Stomach smooth muscle (tissue), 2 donors: Measurements from ENCODE around the gene ST3GAL6.
A peak's percentile ranks its signal among the peaks of the same experiment; 100 is the strongest.

Experiments
- H3K27ac ChIP-seq: one replicate; pipeline ENCODE4 v1.7.0; 2013; ENCODE audit warnings: mild to moderate bottlenecking, low read length, inconsistent platforms
- H3K27me3 ChIP-seq, 2 donors: one replicate each; pipeline ENCODE4 v1.7.0; 2013; ENCODE audit warnings: low read length in 2 of 2; ENCODE audit not compliant: insufficient read depth in 2 of 2, control insufficient read depth in 1 of 2
- H3K36me3 ChIP-seq, 2 donors: one replicate each; pipeline ENCODE4 v1.7.0; 2013; ENCODE audit warnings: low read length in 2 of 2; ENCODE audit not compliant: control insufficient read depth in 2 of 2, insufficient read depth in 2 of 2
- H3K4me1 ChIP-seq: one replicate; pipeline ENCODE4 v1.7.0; 2013; ENCODE audit warnings: low read length; ENCODE audit not compliant: control insufficient read depth, insufficient read depth
- H3K4me3 ChIP-seq, 2 donors: one replicate each; pipeline ENCODE4 v1.7.0; 2013; ENCODE audit warnings: low read length in 2 of 2
- H3K9ac ChIP-seq, 2 donors: one replicate each; pipeline ENCODE4 v1.7.0; 2013; ENCODE audit warnings: low read length in 2 of 2, mild to moderate bottlenecking in 1 of 2
- H3K9me3 ChIP-seq, 2 donors: one replicate each; pipeline ENCODE4 v1.7.0; 2013; ENCODE audit warnings: low read length in 2 of 2; ENCODE audit not compliant: control insufficient read depth in 2 of 2
- donor health status: healthy.
- donor health status: Pancreatic carcinoma.

The ST3GAL6 gene

DNA sequence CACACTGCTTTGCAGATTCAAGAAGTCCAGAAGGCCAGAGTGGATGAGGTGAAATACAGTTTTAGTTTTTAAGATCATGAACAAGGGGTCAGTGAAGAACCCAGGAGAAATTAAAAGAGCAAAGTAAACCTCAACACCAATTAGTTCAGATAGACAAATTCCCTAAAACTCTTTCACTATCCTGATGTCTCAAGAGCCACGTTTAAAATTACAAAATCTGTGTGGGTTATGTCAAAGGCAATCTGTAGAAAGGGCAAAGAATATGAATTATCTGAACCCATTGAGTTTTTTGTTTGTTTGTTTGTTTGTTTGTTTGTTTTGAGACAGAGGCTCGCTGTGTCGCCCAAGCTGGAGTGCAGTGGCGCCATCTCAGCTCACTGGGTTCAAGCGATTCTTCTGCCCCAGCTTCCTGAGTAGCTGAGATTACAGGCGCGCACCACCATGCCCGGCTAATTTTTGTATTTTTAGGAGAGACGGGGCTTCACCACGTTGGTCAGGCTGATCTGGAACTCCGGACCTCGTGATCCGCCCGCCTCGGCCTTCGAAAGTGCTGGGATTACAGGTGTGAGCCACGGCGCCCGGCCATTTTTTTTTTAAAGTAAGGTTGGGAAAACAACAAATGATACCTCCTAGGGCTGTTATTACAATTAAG lies 32.1 kb upstream of the ST3GAL6 start:
- Histone ChIP-seq H3K4me3 (no peak overlapping the region), H3K36me3 (no peaks in the 10 kb centered on the region), H3K9me3 (no peaks in the 10 kb centered on the region), H3K27ac (no peak overlapping the region), H3K9ac (no peak overlapping the region), H3K27me3 (no peaks in the 10 kb centered on the region), H3K4me1 (peaks cover 11% of the 10 kb centered on the region)

DNA sequence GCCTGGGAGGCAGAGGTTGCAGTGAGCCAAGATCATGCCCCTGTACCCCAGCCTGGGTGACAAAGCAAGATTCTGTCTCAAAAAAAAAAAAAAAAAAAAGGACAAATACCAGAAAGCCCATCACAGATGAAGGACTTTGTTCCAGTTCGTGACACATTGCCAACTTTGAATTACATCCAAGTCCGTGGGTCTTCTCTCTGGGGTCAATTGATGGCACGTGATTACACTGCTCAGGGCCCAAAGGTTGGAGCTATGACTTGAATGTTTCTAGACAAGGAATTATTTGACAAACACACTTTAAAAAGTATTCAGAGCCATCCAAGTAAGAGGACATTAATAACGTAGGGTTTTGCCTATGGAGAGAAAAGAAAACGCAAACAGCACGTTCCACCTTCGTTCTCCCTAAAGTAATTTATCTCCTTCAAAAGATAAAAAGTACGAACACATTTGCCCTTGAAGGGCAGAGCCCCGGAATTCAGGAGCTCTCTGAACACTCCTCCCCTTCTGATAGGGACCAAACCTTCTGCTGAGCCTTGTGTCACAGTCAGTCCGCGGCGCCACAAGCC lies 31.3 kb upstream of the ST3GAL6 start:
- no peak overlapping the region for H3K27ac ChIP-seq
- peak overlapping the region; percentile 21 to 51 for H3K9ac ChIP-seq
- H3K4me1 ChIP-seq, result peaks cover 11% of the 10 kb centered on the region
- no peaks in the 10 kb centered on the region for H3K36me3 ChIP-seq
- no peaks in the 10 kb centered on the region for H3K27me3 ChIP-seq
- H3K4me3 ChIP-seq, result peak overlapping the region; percentile 72 to 86
- no peaks in the 10 kb centered on the region for H3K9me3 ChIP-seq

DNA sequence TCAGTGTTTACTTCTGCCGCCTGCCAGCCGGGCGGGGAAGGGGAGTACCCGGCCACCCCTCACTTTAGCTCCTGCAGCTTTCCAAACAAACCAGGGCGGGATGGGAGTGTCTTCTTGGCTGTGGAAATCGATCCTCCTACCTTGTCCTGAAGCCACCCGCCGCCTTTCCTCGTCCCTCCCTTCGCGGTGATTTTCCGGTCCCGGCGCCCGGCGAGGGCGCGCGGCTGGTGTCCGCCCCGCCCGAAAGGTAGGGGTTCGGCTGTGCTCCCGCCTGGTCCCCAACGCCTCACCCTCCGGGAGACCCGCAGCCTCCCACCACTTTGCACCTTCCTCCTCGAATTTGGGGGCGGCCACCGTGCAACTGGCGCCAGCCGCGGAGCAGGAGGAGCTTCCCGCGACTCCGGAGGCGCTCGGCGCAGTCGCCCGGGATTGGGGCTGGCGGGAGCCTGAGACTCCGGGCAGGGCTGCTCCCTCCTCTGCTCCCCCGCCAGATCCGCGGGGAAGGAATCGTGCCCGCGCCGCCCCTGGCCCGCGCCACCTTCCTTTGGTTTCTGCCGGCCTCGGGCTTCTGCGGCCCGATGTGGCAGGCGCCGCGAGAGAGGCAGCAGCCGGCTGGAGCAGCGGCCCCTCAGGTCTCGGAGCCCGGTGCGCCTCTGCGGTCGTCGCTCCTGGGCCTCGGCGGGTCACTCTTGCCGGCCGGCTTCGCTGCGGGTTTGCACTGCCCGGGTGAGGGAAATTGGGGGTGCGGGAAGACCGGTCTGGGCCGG lies 30.7 kb upstream of the ST3GAL6 start:
- no peaks in the 10 kb centered on the region for H3K27me3 ChIP-seq
- H3K36me3 ChIP-seq, result no peaks in the 10 kb centered on the region
- peak overlapping the region; percentile 42 to 51 for H3K9ac ChIP-seq
- peak overlapping the region; percentile 72 to 86 for H3K4me3 ChIP-seq
- H3K4me1 ChIP-seq, result peaks cover 11% of the 10 kb centered on the region
- no peak overlapping the region for H3K27ac ChIP-seq
- H3K9me3 ChIP-seq, result no peaks in the 10 kb centered on the region

DNA sequence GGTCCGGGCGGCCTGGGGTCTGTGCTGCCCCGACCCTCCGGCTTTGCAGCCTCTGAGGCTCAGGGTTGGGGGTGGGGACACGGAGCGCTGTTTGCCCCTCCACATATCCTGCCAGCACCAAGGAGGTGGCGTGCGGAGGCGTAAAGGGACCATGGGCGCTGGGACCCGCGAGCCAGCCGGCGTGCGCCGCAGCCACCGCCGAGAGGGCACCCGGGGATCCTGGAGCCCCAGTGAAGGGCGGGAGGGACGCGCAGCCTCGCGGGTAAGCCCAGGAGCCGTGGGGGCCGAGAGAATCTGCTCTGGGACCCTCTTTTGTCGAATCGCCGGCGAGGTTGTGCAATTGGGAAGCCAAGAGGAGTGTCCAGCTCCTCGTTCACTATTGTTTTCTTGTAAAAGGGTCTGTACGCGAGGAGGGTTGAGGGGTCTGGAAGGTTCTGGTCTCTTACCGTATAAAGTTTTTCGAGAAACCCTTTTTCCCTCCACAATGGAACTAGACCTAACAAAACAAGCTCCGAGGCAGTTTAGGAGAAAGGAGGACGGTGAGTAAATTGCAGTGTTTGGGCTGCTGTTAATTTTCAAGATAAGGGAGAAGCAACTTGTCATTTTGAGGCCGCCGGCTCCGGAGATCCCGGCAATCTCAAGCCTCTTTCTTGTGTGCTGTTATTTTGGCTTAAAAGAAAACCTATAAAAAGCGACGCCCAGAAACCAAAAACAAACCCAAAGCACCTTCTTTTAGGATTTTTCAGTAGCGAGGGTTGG lies 29.9 kb upstream of the ST3GAL6 start:
- H3K27ac ChIP-seq, result no peak overlapping the region
- H3K4me1 ChIP-seq, result peaks cover 11% of the 10 kb centered on the region
- peak overlapping the region; percentile 25 to 69 for H3K9ac ChIP-seq
- no peaks in the 10 kb centered on the region for H3K36me3 ChIP-seq
- H3K9me3 ChIP-seq, result no peaks in the 10 kb centered on the region
- H3K4me3 ChIP-seq, result peak overlapping the region; percentile 72 to 86
- H3K27me3 ChIP-seq, result no peaks in the 10 kb centered on the region

DNA sequence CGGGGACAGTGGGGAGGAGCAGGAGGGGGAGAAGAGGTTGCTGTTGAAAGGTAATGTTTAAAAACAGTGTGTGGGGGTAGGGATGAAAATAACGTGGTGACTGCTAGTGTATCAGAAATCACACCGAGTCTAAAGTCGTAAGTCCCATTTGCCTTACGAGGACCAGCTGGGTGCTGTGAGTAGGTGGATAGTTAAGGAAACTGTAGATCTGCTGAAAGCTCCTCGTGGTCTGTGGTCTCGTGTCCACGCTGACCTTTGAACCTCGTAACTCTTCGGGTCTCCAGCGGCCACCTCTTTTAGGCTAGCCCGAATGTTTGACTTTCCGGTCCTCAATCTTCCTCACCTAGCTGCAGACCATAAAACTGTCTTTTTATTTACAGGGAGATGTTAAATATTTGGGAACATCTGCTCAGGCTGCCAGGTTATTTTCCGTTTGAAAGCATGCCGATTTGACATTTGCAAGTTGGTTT lies 29.3 kb upstream of the ST3GAL6 start:
- Histone ChIP-seq H3K9me3 (no peaks in the 10 kb centered on the region), H3K9ac (peak overlapping the region; percentile 25 to 69), H3K4me1 (peaks cover 11% of the 10 kb centered on the region), H3K27me3 (no peaks in the 10 kb centered on the region), H3K36me3 (no peaks in the 10 kb centered on the region), H3K4me3 (peak overlapping the region; percentile 72 to 86), H3K27ac (no peak overlapping the region)

DNA sequence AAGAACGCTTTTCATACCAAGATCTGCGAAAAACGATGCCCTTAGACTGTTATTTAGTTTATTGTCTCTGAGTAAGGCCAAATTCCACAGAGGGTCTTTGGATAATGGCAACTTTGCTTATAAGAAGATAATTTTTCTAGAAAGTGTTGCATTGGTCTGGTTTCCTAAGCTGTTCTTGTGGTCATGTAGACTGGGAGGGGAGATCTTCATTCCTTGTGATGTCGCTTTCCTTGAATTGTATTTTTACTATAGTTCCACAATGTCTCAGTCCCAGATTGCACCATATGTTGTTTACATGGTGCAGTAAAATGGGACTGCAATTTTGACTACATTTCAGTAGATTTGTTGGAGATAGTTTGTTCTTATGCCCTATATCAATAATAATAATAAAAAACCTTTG lies 28.8 kb upstream of the ST3GAL6 start:
- no peaks in the 10 kb centered on the region for H3K36me3 ChIP-seq
- H3K4me3 ChIP-seq, result peak overlapping the region; percentile 72 to 86
- no peaks in the 10 kb centered on the region for H3K9me3 ChIP-seq
- no peaks in the 10 kb centered on the region for H3K27me3 ChIP-seq
- no peak overlapping the region for H3K9ac ChIP-seq
- H3K27ac ChIP-seq, result no peak overlapping the region
- peaks cover 11% of the 10 kb centered on the region for H3K4me1 ChIP-seq

DNA sequence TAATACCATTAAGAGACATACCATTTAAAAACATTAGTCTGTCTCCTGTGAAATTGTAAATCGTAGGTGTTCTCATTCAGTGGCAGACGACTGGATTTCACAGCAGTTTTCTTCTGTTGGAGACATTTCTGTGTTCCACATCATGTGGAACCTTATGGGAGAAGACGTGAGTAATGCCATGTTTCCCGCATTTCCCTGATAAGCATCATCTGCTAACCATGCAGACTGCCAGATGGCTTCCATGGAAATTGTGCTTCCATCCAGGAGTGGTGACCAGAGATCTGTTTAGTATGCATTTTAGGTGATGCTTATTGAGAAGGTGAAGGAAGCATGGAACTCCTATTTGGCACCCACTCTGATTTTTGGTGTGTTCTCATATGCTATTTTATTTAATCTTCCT lies 28.4 kb upstream of the ST3GAL6 start:
- Histone ChIP-seq H3K36me3 (no peaks in the 10 kb centered on the region), H3K4me3 (no peak overlapping the region), H3K9ac (no peak overlapping the region), H3K27me3 (no peaks in the 10 kb centered on the region), H3K9me3 (no peaks in the 10 kb centered on the region), H3K4me1 (peaks cover 11% of the 10 kb centered on the region), H3K27ac (no peak overlapping the region)

DNA sequence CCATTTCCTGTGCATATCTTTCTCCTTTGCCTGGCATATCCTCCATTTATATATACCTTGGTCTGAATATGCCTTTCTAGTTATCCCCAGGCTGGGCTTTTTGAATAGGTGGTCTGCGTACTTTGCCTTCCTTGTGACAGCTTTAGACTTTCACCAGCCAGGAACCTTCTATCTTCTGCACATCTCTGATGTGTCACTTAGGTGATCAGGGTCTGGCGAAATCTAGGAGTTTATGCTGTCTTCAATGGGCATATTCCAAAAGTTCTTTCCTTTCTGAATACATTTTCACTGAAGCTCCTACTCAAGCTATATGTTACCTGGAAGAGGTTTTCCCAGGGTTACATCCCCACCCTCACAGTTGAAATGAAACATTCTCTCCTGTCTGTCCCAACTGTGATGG lies 27.8 kb upstream of the ST3GAL6 start:
- Histone ChIP-seq H3K9me3 (no peaks in the 10 kb centered on the region), H3K4me1 (peaks cover 11% of the 10 kb centered on the region), H3K4me3 (no peak overlapping the region), H3K36me3 (no peaks in the 10 kb centered on the region), H3K27ac (no peak overlapping the region), H3K27me3 (no peaks in the 10 kb centered on the region), H3K9ac (no peak overlapping the region)

DNA sequence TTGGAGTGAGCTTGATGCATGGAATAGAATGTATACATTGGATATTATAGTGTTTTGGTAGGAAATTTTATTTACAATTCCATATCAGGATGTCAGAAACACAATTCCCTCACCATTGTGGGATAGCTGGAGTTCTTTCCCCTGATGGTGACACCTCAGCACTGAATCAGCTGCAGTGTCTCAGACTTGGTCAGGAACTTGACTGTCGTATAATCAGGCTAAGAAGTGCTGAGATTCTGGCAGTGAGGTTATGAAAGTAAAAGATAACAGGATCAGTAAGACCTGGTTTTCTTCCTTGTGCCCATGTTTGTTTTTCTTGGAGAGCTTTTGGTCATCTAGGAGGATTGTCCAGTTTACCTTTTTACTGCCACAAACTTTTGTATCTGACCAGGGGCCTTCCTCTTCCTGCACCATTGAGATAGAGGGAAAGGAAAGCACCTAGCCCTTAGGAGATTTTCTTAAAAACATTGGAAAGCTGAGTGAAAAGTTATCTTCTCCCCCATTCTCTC lies 27.3 kb upstream of the ST3GAL6 start:
- no peaks in the 10 kb centered on the region for H3K9me3 ChIP-seq
- no peak overlapping the region for H3K27ac ChIP-seq
- H3K9ac ChIP-seq, result no peak overlapping the region
- H3K27me3 ChIP-seq, result no peaks in the 10 kb centered on the region
- no peaks in the 10 kb centered on the region for H3K36me3 ChIP-seq
- peaks cover 11% of the 10 kb centered on the region for H3K4me1 ChIP-seq
- H3K4me3 ChIP-seq, result no peak overlapping the region

DNA sequence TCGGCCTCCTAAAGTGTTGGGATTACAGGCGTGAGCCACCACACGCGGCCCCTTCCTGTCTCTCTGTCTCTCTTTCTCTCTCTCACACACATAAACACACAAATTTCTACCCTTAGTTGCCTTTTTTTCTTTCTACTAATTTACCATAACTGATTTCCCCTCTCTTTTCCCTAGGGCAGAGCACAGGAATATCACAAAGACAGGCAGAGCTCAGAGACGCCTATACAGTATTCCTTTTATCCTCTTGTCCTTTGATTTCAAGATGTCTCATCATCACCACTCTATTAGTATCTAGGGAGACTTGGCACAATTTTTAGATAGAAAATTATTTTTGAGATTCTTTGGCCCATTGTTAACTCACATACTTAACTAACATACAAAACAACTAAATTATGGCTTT lies 25.8 kb upstream of the ST3GAL6 start:
- no peaks in the 10 kb centered on the region for H3K9me3 ChIP-seq
- no peak overlapping the region for H3K4me3 ChIP-seq
- H3K27me3 ChIP-seq, result no peaks in the 10 kb centered on the region
- no peak overlapping the region for H3K27ac ChIP-seq
- no peak overlapping the region for H3K9ac ChIP-seq
- H3K36me3 ChIP-seq, result no peaks in the 10 kb centered on the region
- peaks cover 8% of the 10 kb centered on the region for H3K4me1 ChIP-seq
